Mesenchymal stem cell (in vitro differentiated cells and primary cell): ENCODE data around the gene MED26.

Source experiments
- DNase-seq: peaks from one replicate; pipeline ENCODE4 v3.0.0-alpha.2; 2013
- H2AFZ ChIP-seq: one replicate; pipeline ENCODE4 v1.6.1; 2013; ENCODE audit warnings: low read depth, mild to moderate bottlenecking, control low read depth, inconsistent platforms, low read length, moderate library complexity
- H2AK5ac ChIP-seq: 2 replicates; pipeline ENCODE4 v1.6.1; 2013; ENCODE audit warnings: low read length, moderate library complexity, mild to moderate bottlenecking, inconsistent platforms; ENCODE audit not compliant: severe bottlenecking
- H2BK120ac ChIP-seq: one replicate; pipeline ENCODE4 v1.6.1; 2013; ENCODE audit warnings: low read depth, mild to moderate bottlenecking, inconsistent platforms, low read length, moderate library complexity
- H2BK12ac ChIP-seq, 2 experiments: one replicate each; pipeline ENCODE4 v1.6.1; 2013; ENCODE audit warnings: inconsistent platforms in 2 of 2, low read length in 2 of 2, mild to moderate bottlenecking in 2 of 2, moderate library complexity in 2 of 2, control low read depth in 1 of 2
- H2BK15ac ChIP-seq: one replicate; pipeline ENCODE4 v1.6.1; 2013; ENCODE audit warnings: mild to moderate bottlenecking, low read depth, inconsistent platforms; ENCODE audit not compliant: poor library complexity, severe bottlenecking
- H2BK5ac ChIP-seq: 2 replicates; pipeline ENCODE4 v1.6.1; 2013; ENCODE audit warnings: low read depth, mild to moderate bottlenecking, low read length, control low read depth, inconsistent platforms; ENCODE audit not compliant: poor library complexity, severe bottlenecking
- H3K14ac ChIP-seq, 2 experiments: one replicate each; pipeline ENCODE4 v1.6.1; 2013; ENCODE audit warnings: inconsistent platforms in 2 of 2, low read length in 2 of 2, control low read depth in 1 of 2, mild to moderate bottlenecking in 1 of 2, moderate library complexity in 1 of 2
- H3K18ac ChIP-seq, 2 experiments: one replicate each; pipeline ENCODE4 v1.6.1; 2013; ENCODE audit warnings: inconsistent platforms in 2 of 2, low read length in 2 of 2, control low read depth in 1 of 2, low read depth in 1 of 2, mild to moderate bottlenecking in 1 of 2
- H3K23ac ChIP-seq, 2 experiments: one replicate each; pipeline ENCODE4 v1.6.1; 2013; ENCODE audit warnings: inconsistent platforms in 2 of 2, low read length in 2 of 2, mild to moderate bottlenecking in 2 of 2, moderate library complexity in 2 of 2, control low read depth in 1 of 2
- H3K27ac ChIP-seq: 2 replicates; pipeline ENCODE4 v1.5.1; 2013; ENCODE audit warnings: mild to moderate bottlenecking, moderate library complexity, low read length, control low read depth, inconsistent platforms; ENCODE audit not compliant: poor library complexity, severe bottlenecking
- H3K27me3 ChIP-seq, 2 experiments: 2 replicates each; pipeline versions ENCODE4 v1.6.1 to v1.7.0; 2013; ENCODE audit warnings: low read length in 2 of 2, mild to moderate bottlenecking in 2 of 2, moderate library complexity in 2 of 2, control low read depth in 1 of 2, inconsistent platforms in 1 of 2; ENCODE audit not compliant: control insufficient read depth in 1 of 2, insufficient read depth in 1 of 2
- H3K36me3 ChIP-seq, 2 experiments: 2 replicates each; pipeline versions ENCODE4 v1.6.1 to v1.7.0; 2013; ENCODE audit warnings: low read length in 2 of 2, control low read depth in 1 of 2, inconsistent platforms in 1 of 2, low read depth in 1 of 2, mild to moderate bottlenecking in 1 of 2; ENCODE audit not compliant: insufficient read depth in 2 of 2, control insufficient read depth in 1 of 2
- H3K4ac ChIP-seq, 2 experiments: one replicate each; pipeline ENCODE4 v1.6.1; 2013; ENCODE audit warnings: inconsistent platforms in 2 of 2, low read length in 2 of 2, mild to moderate bottlenecking in 2 of 2, moderate library complexity in 2 of 2, control low read depth in 1 of 2, low read depth in 1 of 2
- H3K4me1 ChIP-seq: 2 replicates; pipeline ENCODE4 v1.6.1; 2013; ENCODE audit warnings: low read depth, low read length, control low read depth; ENCODE audit not compliant: control insufficient read depth, insufficient read depth
- H3K4me2 ChIP-seq: 2 replicates; pipeline ENCODE4 v1.6.1; 2013; ENCODE audit warnings: low read length, mild to moderate bottlenecking, inconsistent platforms; ENCODE audit not compliant: poor library complexity, severe bottlenecking
- H3K4me3 ChIP-seq, 2 experiments: 2 replicates each; pipeline versions ENCODE4 v1.5.1 to v1.7.0; 2013; ENCODE audit warnings: low read length in 2 of 2, mild to moderate bottlenecking in 2 of 2, control low read depth in 1 of 2, low read depth in 1 of 2; ENCODE audit not compliant: insufficient read depth in 1 of 2
- H3K79me1 ChIP-seq: replicated peaks from 2 replicates; pipeline ENCODE4 v1.6.1; 2013; ENCODE audit warnings: mild to moderate bottlenecking, control low read depth, low read length, inconsistent platforms; ENCODE audit not compliant: poor library complexity, severe bottlenecking
- H3K9ac ChIP-seq: 2 replicates; pipeline ENCODE4 v1.7.0; 2013; ENCODE audit warnings: mild to moderate bottlenecking, low read length, moderate library complexity
- H3K9me3 ChIP-seq: 2 replicates; pipeline ENCODE4 v1.7.0; 2013; ENCODE audit warnings: mild to moderate bottlenecking, low read length; ENCODE audit not compliant: control insufficient read depth
- H4K8ac ChIP-seq: one replicate; pipeline ENCODE4 v1.6.1; 2013; ENCODE audit warnings: inconsistent platforms, mild to moderate bottlenecking, low read length, moderate library complexity
- H4K91ac ChIP-seq: one replicate; pipeline ENCODE4 v1.6.1; 2013; ENCODE audit warnings: mild to moderate bottlenecking, low read length, inconsistent platforms
- WGBS: methylation state at CpG from one replicate; pipeline ENCODE4 v1.1.7; 2013; ENCODE audit warnings: mixed read lengths; 5-methylcytosine and 5-hydroxymethylcytosine counted together

Gene MED26

GRCh38 chr19:16585094-16585801, 42.8 kb downstream of the MED26 start:
- Histone ChIP-seq H3K4me3 (no peak overlapping the region), H3K79me1 (peaks cover 19% of the 10 kb centered on the region), H3K9ac (peak overlapping the region; percentile 2), H2AFZ (no peak overlapping the region), H3K9me3 (no peaks in the 10 kb centered on the region), H3K27ac (no peak overlapping the region), H4K91ac (peak overlapping the region; percentile 52), H3K27me3 (no peaks in the 10 kb centered on the region), H3K4me2 (no peak overlapping the region), H3K18ac (peak overlapping the region in 1 of 2 experiments; percentile 86), H2BK120ac (no peak overlapping the region), H2BK15ac (peak overlapping the region; percentile 33), H3K14ac (no peak overlapping the region), H2BK12ac (peak overlapping the region; percentile 31 to 52), H2BK5ac (no peak overlapping the region), H3K4ac (peak overlapping the region in 1 of 2 experiments; percentile 26), H2AK5ac (no peak overlapping the region), H3K4me1 (peaks cover 74% of the 10 kb centered on the region), H3K36me3 (peaks cover 0 to 21% of the 10 kb centered on the region in 2 experiments), H4K8ac (peak overlapping the region; percentile 12), H3K23ac (no peak overlapping the region)
- no peak for DNase-seq
- 90% methylated on average over 13 of the region's 13 CpGs for WGBS

- no peak overlapping the region for H2BK12ac ChIP-seq
- H3K79me1 ChIP-seq: peaks cover 16% of the 10 kb centered on the region
- 14% methylated on average over 7 of the region's 15 CpGs for WGBS
- no peaks in the 10 kb centered on the region for H3K9me3 ChIP-seq
- H2BK15ac ChIP-seq: peak overlapping the region; percentile 33
- H2BK5ac ChIP-seq: no peak overlapping the region
- H3K4me1 ChIP-seq: peaks cover 67% of the 10 kb centered on the region
- H3K9ac ChIP-seq: peak overlapping the region; percentile 2
- H4K8ac ChIP-seq: peak overlapping the region; percentile 12
- peak overlapping the region; percentile 26 to 90 for H3K4ac ChIP-seq
- H3K14ac ChIP-seq: no peak overlapping the region
- peak; percentile 92 for DNase-seq
- H3K4me2 ChIP-seq: peak overlapping the region; percentile 59
- H3K27me3 ChIP-seq: no peaks in the 10 kb centered on the region
- no peak overlapping the region for H2BK120ac ChIP-seq
- no peak overlapping the region for H3K23ac ChIP-seq
- no peak overlapping the region for H4K91ac ChIP-seq
- H3K4me3 ChIP-seq: no peak overlapping the region
- no peak overlapping the region for H2AFZ ChIP-seq
- H3K18ac ChIP-seq: peak overlapping the region in 1 of 2 experiments; percentile 86
- peak overlapping the region; percentile 35 for H3K27ac ChIP-seq
- no peak overlapping the region for H2AK5ac ChIP-seq
- H3K36me3 ChIP-seq: peaks cover 0 to 26% of the 10 kb centered on the region in 2 experiments
Observed at GRCh38 chr19:16584248-16585093, 43.5 kb downstream of the MED26 start.

GRCh38 chr19:16582486-16583261, 45.3 kb downstream of the MED26 start:
- Histone ChIP-seq H2BK12ac (no peak overlapping the region), H2BK5ac (no peak overlapping the region), H3K4me1 (peaks cover 52% of the 10 kb centered on the region), H4K8ac (no peak overlapping the region), H3K36me3 (peaks cover 10 to 39% of the 10 kb centered on the region in 2 experiments), H2BK15ac (no peak overlapping the region), H3K4me2 (no peak overlapping the region), H3K14ac (no peak overlapping the region), H3K9me3 (no peaks in the 10 kb centered on the region), H4K91ac (no peak overlapping the region), H2AFZ (no peak overlapping the region), H3K4me3 (no peak overlapping the region), H3K18ac (no peak overlapping the region), H2AK5ac (no peak overlapping the region), H3K9ac (peak overlapping the region; percentile 51), H3K79me1 (peaks cover 15% of the 10 kb centered on the region), H3K27me3 (no peaks in the 10 kb centered on the region), H3K23ac (no peak overlapping the region), H3K4ac (no peak overlapping the region), H2BK120ac (no peak overlapping the region), H3K27ac (no peak overlapping the region)
- no peak for DNase-seq
- WGBS: 94% methylated on average over 10 of the region's 10 CpGs
